SIG-M5 (cell line): ENCODE data around the gene BOC.

Experiments used
- DNase-seq: peaks from one replicate; lab custom pipeline; 2025; lab: John Stamatoyannopoulos, UW

BOC gene

GRCh38 chr3:113271189-113271588 is 59.8 kb downstream of the BOC start:
- no peak for DNase-seq

DNA sequence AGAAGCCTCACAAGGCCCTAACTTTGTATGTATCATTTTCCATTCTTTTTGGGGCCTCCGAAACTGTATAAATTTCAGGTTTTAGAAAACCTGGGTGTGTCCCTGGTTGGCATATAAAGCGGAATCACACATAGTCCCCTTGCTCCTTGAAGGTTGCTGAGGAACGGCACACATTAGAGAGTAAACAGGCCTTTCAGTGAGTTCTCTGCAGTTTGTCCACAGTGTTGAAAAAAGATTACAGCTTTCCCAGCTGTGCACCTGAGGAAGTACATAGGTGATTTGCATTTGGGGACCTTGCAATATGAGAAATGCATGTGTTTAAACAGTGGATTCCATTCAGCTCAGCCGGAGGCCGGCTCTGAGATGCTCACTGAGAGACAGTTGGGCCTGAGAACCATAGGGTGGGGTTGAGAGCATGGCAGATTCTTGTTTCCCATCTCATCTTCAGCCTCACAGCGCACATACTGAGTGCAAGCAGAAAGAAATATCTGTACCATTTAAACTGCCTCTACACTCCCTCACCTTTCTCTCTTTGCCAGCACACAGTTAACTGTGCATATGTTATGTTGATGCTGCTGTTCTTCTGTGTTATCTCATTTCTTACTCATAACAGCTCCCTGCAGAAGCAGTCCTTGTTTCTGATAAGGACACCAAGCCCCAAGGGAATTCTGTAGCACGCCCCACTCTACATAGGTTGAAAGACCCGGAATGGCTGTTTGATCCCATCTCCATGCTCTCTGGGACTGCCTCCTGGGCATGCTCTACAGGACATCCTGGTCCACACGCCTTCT is 60.4 kb downstream of the BOC start:
- no peak for DNase-seq

GRCh38 chr3:113272385-113272779 is 61.0 kb downstream of the BOC start:
- no peak for DNase-seq

DNA sequence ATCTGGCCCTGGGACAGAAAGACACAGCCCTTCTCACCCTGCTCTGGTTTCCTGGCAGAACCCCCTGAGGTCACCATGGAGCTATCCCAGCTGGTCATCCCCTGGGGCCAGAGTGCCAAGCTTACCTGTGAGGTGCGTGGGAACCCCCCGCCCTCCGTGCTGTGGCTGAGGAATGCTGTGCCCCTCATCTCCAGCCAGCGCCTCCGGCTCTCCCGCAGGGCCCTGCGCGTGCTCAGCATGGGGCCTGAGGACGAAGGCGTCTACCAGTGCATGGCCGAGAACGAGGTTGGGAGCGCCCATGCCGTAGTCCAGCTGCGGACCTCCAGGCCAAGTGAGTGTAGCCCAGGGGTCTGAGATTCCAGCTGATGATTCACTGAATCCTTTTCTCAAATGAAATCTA is 61.7 kb downstream of the BOC start:
- DNase-seq = no peak

DNA sequence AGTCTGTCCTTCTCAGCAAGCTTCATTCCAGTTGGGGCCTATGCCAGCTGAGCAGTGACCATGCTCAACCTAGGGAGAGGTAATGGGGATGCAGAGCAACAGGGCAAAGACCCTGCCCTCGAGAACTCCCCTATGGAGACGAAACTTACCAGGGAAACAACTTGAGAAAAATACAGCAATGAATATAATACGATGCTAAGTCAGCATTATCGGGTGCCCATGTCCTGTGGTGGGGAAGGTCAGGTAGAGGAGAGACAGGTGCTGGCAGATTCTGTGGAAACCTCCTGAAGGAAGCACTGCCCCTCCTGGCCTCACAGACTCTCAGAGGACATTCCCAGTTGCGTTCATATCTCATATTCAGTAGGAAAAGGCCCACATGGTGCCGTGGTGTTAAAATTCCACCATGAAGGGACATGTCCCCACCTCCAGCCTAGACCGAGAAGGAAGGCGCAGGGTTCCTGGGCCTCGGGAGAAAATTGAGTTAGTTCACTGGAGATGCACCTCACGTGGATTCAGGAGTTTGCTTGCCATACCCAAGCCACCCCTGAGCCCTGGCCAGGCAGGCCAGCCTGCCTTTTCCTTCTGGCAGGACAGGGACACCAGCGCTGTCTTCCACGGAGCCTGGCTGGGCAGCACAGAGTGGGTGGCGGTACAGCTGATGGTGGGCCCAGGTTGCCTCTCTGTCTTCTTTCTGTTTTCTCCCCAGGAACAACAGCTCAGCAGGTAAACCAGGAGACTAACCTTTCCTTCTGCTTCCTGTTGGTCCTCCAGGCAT is 62.4 kb downstream of the BOC start:
- no peak for DNase-seq

GRCh38 chr3:113274425-113275257 is 63.3 kb downstream of the BOC start:
- no peak for DNase-seq

DNA sequence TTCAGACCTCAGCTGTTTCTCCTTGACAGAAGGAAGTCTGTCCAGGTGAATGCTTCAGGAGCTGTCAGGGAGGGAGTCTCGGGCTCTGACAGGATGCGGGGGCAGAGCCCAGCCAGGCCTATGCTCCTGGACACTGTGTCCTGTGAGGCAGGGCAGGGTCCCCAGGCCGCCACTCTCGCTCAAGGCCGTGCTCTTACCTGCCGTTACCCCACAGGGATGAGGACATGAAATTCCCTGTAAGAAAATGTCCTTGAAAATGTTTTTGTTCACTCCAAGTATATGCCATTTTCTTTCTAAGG is 63.9 kb downstream of the BOC start:
- no peak for DNase-seq

DNA sequence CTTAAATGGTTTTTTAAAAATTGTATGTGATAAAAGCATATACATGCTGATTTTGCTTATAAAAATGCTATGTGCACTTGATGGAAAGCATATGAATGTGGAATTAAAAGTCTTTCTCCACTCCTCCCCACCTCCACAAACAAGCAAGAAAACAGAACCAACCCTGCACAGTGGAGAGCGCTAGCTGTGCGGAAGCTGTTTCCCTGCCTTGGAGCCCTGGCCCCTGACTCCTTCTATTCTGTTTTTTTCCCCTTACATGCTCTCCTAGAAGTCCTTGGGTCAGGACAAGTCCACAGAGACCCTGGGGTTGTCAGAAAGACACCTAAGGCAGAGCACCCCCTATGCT is 64.2 kb downstream of the BOC start:
- no peak for DNase-seq

DNA sequence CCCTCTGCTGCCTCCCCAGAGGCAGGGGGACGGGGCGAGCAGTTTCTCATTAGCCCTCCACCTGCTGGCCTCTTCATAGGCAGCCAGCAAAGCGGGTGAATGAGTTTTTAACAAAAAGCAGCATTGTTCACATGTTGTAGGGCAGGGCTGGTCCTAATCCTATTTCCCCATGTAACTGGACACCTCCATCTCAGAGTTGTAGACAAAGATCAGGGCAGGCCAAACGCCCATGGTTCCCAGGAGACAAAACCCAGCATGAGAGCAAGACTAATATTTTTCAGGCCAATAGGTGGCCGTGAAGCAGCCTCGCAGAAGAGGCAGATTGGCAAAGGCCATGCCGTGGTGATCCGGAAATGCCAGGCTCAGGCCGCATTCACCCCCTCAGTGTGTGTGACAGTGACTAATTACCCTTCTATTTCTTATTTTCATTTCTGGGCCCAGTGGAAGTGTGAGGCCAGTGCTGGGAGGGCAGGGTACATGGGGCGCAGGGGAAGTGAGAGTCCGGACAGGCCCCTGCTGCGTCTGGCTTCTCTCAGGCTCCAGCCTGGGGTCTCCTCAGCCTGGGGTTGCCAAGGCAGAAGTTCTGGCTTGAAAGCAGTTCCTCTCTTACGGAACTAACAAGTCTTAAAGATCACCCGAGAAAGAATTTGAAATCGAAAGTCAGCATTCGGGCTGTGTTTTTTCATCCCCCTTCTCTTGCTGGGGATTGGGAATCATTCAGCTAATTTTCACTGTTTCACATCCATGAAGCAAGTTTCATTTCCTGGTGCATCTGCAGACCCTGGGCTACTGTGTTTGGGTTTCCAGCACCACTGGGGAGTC is 64.8 kb downstream of the BOC start:
- DNase-seq = no peak

- DNase-seq = no peak
Measured at GRCh38 chr3:113276751-113277080, 65.4 kb downstream of the BOC start.

- no peak for DNase-seq
Measured at GRCh38 chr3:113277414-113277813, 66.1 kb downstream of the BOC start.

DNA sequence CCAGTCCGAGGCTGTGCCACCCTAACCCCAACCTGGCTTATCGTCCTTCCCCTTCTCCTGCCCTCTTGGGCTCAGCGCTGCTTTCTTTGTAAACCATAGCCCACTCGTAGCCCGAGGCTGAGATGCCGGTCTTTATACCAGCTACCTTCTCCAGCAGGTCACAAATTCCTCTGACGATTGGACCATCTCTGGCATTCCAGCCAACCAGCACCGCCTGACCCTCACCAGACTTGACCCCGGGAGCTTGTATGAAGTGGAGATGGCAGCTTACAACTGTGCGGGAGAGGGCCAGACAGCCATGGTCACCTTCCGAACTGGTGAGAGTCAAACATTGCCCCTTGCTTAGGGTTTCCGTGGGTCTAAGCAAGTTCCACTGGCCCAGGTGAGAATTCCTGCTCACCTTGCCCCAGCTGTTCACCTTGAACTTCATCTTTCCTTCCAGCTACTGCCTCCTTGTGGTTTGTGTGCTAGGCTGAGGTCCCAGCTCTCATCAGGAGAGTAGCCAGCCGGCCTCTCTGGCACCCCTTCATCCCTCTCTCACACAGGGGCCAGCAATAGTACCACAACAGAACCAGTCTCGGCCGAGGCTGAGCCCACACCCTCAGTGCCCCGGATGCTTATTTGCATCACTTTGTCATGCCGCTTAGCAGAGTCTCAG is 66.7 kb downstream of the BOC start:
- DNase-seq = no peak

- no peak for DNase-seq
Measured at GRCh38 chr3:113278599-113278955, 67.2 kb downstream of the BOC start.

- DNase-seq = no peak
Measured at GRCh38 chr3:113279686-113280085, 68.3 kb downstream of the BOC start.

DNA sequence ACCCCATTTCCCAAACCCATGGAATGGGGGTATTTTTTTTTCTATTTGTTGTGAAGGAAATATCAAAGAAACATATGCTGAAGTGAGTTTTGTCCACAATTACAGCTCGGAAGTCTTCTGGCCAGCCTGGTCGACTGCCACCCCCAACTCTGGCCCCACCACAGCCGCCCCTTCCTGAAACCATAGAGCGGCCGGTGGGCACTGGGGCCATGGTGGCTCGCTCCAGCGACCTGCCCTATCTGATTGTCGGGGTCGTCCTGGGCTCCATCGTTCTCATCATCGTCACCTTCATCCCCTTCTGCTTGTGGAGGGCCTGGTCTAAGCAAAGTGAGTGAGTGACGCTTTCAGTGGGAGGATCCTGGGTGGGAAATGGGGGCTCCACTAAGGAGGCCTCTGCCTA is 71.9 kb downstream of the BOC start:
- no peak for DNase-seq

DNA sequence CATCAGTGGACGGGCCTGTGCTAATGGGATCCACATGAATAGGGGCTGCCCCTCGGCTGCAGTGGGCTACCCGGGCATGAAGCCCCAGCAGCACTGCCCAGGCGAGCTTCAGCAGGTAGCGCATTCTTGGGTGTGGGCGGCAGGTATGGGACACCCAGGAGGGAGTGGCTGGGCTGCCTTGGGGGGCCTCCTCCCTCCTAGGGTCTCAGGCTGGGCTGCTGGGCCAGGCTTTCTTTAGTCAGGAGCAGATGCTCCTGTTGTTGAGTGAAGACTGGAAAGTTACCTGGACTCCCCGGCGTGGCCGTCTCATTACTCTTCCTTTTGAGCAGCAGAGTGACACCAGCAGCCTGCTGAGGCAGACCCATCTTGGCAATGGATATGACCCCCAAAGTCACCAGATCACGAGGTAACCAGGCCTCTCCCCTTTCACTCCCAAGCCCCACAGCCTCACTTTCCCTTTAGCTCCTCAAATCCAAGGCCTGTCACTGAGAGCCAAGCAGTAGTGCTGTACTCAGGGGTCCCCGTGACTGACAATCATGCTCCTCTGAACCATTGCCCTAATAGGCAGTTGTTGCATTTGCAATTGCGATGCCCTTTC is 73.2 kb downstream of the BOC start:
- no peak for DNase-seq

GRCh38 chr3:113285226-113285625 is 73.9 kb downstream of the BOC start:
- DNase-seq = no peak

- DNase-seq = no peak
Measured at GRCh38 chr3:113285741-113286140, 74.4 kb downstream of the BOC start.

- DNase-seq = no peak
Measured at GRCh38 chr3:113286524-113286923, 75.2 kb downstream of the BOC start.

- DNase-seq = no peak
Measured at GRCh38 chr3:113287111-113287802, 75.9 kb downstream of the BOC start.
